Prostate gland (tissue), 2 donors: Measurements from ENCODE around the gene RNASEL. TPM values are rescaled to one million over a fixed set of nuclear protein-coding genes. Genes with fewer than 3 reads are reported as not detected.

Experiments used
- DNase-seq: peaks from one replicate; pipeline ENCODE4 v3.0.0-alpha.2; 2019; ENCODE audit warnings: low spot score
- H3K27ac ChIP-seq, 2 donors: fragments of 200-600 bp; sonication (generic); 2 replicates each; pipeline ENCODE4 v1.5.1; 2017 to 2019
- H3K27me3 ChIP-seq: fragments of 200-600 bp; sonication (generic); replicated peaks from 2 replicates; pipeline ENCODE4 v1.5.1; 2019; ENCODE audit not compliant: insufficient read depth
- H3K36me3 ChIP-seq, 2 donors: fragments of 200-600 bp; sonication (generic); 1 replicate in 1 of 2; 2 replicates in 1 of 2; pipeline versions ENCODE4 v1.5.1 to v1.8.1; 2017 to 2019
- H3K4me1 ChIP-seq: fragments of 200-600 bp; sonication (generic); replicated peaks from 2 replicates; pipeline ENCODE4 v1.5.1; 2019
- H3K4me3 ChIP-seq, 2 donors: fragments of 200-600 bp; sonication (generic); 2 replicates each; pipeline ENCODE4 v1.5.1; 2017 to 2019
- H3K9me3 ChIP-seq: fragments of 200-600 bp; sonication (generic); 2 replicates; pipeline ENCODE4 v1.5.1; 2017
- POLR2A ChIP-seq: fragments of 450-650 bp; IDR thresholded peaks from one replicate; pipeline ENCODE4 v1.6.1; 2016; ENCODE audit warnings: antibody characterized with exemption, mild to moderate bottlenecking
- POLR2AphosphoS5 ChIP-seq: sonication (generic); formaldehyde crosslinking; IDR thresholded peaks from one replicate; pipeline ENCODE4 v1.6.1; 2017; ENCODE audit warnings: antibody characterized with exemption
- WGBS: methylation state at CpG from one replicate; pipeline ENCODE4 v1.1.5; 2018; 5-methylcytosine and 5-hydroxymethylcytosine counted together
- intact Hi-C: fragments of 100-400 bp; cut with DNase I; formaldehyde crosslinking; loops from one replicate; pipeline ENCODE4 v1.14.2; 2022
- total RNA-seq, 2 donors: library from RNA; depleted of rRNA; stranded (reverse); fragments of >200 nt; gene quantifications; one replicate each; pipeline ENCODE4 v1.1.0, GENCODE V29; 2016
- TF ChIP-seq, protein P1 (sequence below), 4 experiments: fragments of 200-600 bp in 2 of 4; fragments of 450-650 bp in 2 of 4; sonication (generic) in 2 of 4; IDR thresholded peaks; 1 replicate in 3 of 4; 2 replicates in 1 of 4; pipeline ENCODE4 v1.5.1; 2016 to 2019; ENCODE audit warnings: antibody characterized with exemption in 4 of 4, mild to moderate bottlenecking in 2 of 4, moderate library complexity in 2 of 4

The RNASEL gene
- total RNA-seq, 2 donors from 2014 or later: 7.6 to 10.7 TPM

DNA sequence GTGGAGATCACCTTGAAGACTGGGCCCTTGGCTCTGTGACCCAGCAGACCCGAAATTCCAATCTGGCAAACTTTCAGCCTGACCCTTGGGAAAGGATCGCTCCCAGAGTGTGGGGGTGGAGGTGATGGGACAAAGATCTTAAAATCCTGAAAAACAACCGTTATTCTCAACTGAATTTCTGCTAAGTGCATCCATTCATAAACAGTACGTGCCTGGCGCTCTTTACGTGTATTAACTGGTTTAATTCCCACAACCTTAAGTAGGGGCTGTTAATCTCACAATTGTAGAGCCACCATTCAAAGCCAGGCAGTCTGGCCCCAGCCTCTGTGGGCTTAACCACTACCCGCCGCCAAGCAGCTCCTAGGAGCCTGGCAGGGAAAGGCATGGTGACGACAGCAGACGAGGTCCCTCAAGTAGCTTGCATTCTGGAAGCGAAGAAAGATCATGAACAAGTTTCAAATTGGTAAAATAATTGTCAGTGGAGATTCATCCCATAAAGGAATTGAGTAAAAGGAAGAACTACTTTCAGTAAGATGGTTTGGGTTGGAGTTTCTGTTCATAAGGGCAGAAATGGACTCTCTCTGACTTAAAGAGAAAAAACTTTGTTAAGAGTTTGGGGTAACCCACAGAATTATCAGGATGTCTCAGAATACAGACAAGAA lies 26.5 kb upstream of the RNASEL start:
- Histone ChIP-seq H3K9me3 (no peaks in the 10 kb centered on the region), H3K36me3 (no peaks in the 10 kb centered on the region), H3K4me3 (peak overlapping the region; percentile 28 to 30), H3K4me1 (peaks cover 10% of the 10 kb centered on the region), H3K27ac (peak overlapping the region; percentile 81 to 82), H3K27me3 (no peaks in the 10 kb centered on the region)
- intact Hi-C loops: no loop called here
- 20% methylated on average over 11 of the region's 11 CpGs for WGBS
- no peak for DNase-seq
- no peak for TF ChIP-seq POLR2A
- TF ChIP-seq, protein P1, sequence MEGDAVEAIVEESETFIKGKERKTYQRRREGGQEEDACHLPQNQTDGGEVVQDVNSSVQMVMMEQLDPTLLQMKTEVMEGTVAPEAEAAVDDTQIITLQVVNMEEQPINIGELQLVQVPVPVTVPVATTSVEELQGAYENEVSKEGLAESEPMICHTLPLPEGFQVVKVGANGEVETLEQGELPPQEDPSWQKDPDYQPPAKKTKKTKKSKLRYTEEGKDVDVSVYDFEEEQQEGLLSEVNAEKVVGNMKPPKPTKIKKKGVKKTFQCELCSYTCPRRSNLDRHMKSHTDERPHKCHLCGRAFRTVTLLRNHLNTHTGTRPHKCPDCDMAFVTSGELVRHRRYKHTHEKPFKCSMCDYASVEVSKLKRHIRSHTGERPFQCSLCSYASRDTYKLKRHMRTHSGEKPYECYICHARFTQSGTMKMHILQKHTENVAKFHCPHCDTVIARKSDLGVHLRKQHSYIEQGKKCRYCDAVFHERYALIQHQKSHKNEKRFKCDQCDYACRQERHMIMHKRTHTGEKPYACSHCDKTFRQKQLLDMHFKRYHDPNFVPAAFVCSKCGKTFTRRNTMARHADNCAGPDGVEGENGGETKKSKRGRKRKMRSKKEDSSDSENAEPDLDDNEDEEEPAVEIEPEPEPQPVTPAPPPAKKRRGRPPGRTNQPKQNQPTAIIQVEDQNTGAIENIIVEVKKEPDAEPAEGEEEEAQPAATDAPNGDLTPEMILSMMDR (IDR thresholded peaks at IDR 0.05): no peak
- TF ChIP-seq POLR2AphosphoS5: no peak

DNA sequence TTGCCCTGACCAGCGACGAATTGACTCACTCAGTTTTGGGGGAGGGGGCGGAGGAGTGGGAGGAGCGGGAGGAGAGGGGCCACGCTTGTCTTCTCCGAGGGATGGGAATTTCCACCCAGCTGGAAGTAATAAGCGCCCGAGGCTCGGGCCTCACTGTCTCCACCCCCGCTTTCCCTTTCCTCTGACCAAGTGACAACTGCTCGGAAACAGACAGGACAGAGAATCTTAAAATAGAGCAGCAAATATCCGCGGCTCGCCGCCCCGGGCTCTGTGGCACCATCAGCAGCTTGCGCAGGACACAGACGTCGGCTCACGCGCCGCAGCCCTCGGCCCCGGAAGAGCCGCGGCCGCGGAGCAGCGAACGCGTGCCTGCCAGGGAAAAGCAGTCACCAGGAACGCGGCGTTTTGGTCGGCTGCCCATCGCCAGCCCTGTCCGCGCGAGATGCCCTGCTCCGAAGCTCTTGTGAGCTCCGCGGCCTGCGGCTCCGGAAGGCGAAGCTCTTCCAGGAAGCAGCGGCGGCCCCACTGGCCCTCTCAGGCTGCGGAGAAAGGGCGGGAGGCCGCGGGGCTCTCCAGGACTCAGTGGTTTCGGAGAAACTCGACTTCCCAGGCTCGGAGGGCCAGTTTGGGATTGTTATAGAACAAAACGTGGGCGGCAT lies 25.9 kb upstream of the RNASEL start:
- Histone ChIP-seq H3K27me3 (no peaks in the 10 kb centered on the region), H3K4me1 (peaks cover 10% of the 10 kb centered on the region), H3K4me3 (peak overlapping the region; percentile 28 to 30), H3K36me3 (no peaks in the 10 kb centered on the region), H3K9me3 (no peaks in the 10 kb centered on the region), H3K27ac (peak overlapping the region; percentile 81 to 82)
- TF ChIP-seq, protein P1 (IDR thresholded peaks at IDR 0.05): no peak
- peak; percentile 44 for TF ChIP-seq POLR2A
- peak; percentile 69 for TF ChIP-seq POLR2AphosphoS5
- WGBS: 3% methylated on average over 40 of the region's 56 CpGs
- intact Hi-C loops: no loop called here
- peak; percentile 52 for DNase-seq

DNA sequence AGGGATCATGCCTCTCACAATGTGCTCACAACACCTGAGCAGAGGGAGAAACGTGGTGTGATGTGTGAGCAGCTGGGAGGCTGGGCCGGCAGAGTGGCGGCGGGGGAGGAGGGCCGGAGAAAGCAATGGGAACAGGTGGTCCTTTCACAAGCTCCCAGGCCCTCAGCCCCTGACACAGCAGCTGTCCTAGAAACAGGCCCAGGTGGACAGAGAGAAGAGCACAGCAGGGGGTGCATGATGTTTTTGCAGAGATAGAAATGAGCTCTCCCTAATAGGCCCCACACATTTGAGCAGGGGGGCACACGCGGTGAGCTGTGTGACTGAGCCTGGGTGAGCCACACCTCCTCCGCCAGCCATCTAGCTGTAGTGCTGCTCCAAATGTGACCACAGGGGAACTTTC lies 22.7 kb upstream of the RNASEL start:
- H3K4me1 ChIP-seq: peaks cover 10% of the 10 kb centered on the region
- H3K27me3 ChIP-seq: no peaks in the 10 kb centered on the region
- no peaks in the 10 kb centered on the region for H3K9me3 ChIP-seq
- H3K36me3 ChIP-seq: no peaks in the 10 kb centered on the region
- TF ChIP-seq POLR2AphosphoS5 (no peak), POLR2A (no peak)
- TF ChIP-seq, protein P1 (IDR thresholded peaks at IDR 0.05): no peak
- no peak for DNase-seq
- WGBS: 86% methylated on average over 8 of the region's 8 CpGs
- intact Hi-C loops: no loop called here
- no peak overlapping the region for H3K27ac ChIP-seq
- no peak overlapping the region for H3K4me3 ChIP-seq

DNA sequence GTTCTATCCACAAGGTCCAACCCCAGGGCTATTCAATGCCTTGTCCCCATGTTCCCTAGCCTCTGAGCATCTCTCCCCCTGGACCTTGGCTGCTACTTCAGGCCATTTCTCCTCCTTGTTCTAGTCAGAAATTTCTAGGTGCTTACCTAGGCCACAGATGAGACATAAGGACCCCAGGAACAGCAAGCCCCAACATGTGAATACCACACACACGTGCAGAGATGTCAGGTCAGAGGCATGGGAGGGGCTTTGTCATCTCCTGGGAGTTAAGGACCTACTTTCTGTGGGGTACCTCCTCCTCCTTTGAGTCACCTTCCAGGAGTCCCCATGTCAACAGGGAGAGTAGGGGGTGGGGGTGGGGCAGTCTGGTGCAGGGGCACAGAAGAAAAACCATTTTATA lies 22.3 kb upstream of the RNASEL start:
- Histone ChIP-seq H3K4me1 (peaks cover 9% of the 10 kb centered on the region), H3K36me3 (no peaks in the 10 kb centered on the region), H3K4me3 (no peak overlapping the region), H3K27ac (no peak overlapping the region), H3K27me3 (no peaks in the 10 kb centered on the region), H3K9me3 (no peaks in the 10 kb centered on the region)
- 74% methylated on average over 1 of the region's 1 CpG for WGBS
- TF ChIP-seq, protein P1 (IDR thresholded peaks at IDR 0.05): no peak
- no peak for TF ChIP-seq POLR2A
- TF ChIP-seq POLR2AphosphoS5: no peak
- DNase-seq: no peak
- intact Hi-C loops: no loop called here

DNA sequence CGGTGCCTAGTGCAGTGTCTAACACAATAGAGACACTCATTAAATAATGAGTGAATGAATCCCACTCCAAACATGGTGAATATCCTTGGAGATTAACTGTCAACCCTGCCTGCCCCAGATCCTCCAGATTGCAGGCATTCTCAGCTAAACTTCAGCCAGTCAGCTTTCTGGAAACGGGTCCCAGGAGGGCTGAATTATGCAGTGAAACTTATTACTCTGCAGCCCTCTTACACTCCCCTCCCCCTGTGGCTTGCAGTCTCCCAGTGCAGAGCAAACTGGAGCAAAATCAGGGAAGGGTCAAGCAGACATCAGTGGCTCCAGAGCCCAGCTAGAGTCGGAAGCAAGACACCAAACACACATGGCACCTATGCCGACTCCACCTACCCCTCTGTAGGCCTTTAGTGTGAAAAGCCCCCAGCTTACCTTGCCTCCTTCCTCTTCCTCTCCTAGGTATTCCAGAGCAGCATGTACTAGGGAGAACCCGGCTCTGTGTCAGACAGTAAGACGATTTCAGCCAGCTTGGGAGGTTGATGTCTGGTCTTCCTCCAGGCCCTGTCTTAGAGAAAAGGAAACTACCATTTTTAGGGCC lies 21.6 kb upstream of the RNASEL start:
- no peak for DNase-seq
- Histone ChIP-seq H3K36me3 (no peaks in the 10 kb centered on the region), H3K4me1 (peaks cover 4% of the 10 kb centered on the region), H3K4me3 (no peak overlapping the region), H3K27ac (no peak overlapping the region), H3K9me3 (no peaks in the 10 kb centered on the region), H3K27me3 (no peaks in the 10 kb centered on the region)
- intact Hi-C loops: no loop called here
- WGBS: 80% methylated on average over 6 of the region's 6 CpGs
- TF ChIP-seq POLR2A: no peak
- TF ChIP-seq POLR2AphosphoS5: no peak
- TF ChIP-seq, protein P1 (IDR thresholded peaks at IDR 0.05): no peak
